Spleen (tissue), 7 donors: ENCODE measurements around the gene ELAPOR1.

Experiments used
- POLR2A ChIP-seq, 3 donors: fragments of 450-650 bp; IDR thresholded peaks; one replicate each; pipeline ENCODE4 v1.5.1; 2017; ENCODE audit warnings: antibody characterized with exemption in 3 of 3, mild to moderate bottlenecking in 1 of 3
- POLR2AphosphoS5 ChIP-seq, 3 donors: sonication (generic); formaldehyde crosslinking; IDR thresholded peaks; one replicate each; pipeline ENCODE4 v1.5.1; 2017; ENCODE audit warnings: antibody characterized with exemption in 3 of 3
- TF ChIP-seq, protein P1 (sequence below), 11 experiments: fragments of 200-600 bp in 7 of 11; fragments of 450-650 bp in 4 of 11; sonication (generic) in 4 of 11; IDR thresholded peaks in 8 of 11; conservative IDR thresholded peaks in 3 of 11; 1 replicate in 7 of 11; 2 replicates in 4 of 11; pipeline versions ENCODE4 v1.4.0 to v1.8.0; 2016 to 2021; ENCODE audit warnings: antibody characterized with exemption in 11 of 11, inconsistent platforms in 4 of 11, mild to moderate bottlenecking in 1 of 11
- donor health status: DM: no; HTN: no; CAD: no; lungs with moderate emphysema.
- donor health status: DM: no; HTN: no; CAD: no.
- donor health status: DM: no; HTN: no; CAD: no.

DNA sequence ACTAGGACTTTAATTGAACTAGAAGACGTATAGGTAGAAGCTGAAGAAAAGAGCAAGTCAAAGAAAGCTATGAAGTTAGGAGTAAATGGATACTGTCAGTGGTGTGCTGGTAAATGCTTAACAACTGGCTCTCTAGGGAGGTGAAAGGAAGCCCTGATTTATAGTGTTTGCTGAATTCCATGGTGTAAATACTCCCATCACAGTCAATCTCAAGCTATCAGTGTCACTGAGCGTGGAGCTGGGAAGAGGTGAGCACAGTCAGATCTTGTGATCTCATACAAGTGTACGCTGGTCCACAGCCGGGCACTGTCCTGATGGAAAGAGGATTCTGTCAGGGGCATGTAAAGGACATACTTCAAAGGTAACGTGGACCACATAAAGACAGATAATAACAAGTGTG lies 28.3 kb downstream of the ELAPOR1 start:
- TF ChIP-seq POLR2A (IDR thresholded peaks at IDR 0.05), result no peak
- TF ChIP-seq, protein P1, sequence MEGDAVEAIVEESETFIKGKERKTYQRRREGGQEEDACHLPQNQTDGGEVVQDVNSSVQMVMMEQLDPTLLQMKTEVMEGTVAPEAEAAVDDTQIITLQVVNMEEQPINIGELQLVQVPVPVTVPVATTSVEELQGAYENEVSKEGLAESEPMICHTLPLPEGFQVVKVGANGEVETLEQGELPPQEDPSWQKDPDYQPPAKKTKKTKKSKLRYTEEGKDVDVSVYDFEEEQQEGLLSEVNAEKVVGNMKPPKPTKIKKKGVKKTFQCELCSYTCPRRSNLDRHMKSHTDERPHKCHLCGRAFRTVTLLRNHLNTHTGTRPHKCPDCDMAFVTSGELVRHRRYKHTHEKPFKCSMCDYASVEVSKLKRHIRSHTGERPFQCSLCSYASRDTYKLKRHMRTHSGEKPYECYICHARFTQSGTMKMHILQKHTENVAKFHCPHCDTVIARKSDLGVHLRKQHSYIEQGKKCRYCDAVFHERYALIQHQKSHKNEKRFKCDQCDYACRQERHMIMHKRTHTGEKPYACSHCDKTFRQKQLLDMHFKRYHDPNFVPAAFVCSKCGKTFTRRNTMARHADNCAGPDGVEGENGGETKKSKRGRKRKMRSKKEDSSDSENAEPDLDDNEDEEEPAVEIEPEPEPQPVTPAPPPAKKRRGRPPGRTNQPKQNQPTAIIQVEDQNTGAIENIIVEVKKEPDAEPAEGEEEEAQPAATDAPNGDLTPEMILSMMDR (IDR thresholded peaks at IDR 0.05 in 8 of 11, conservative IDR thresholded peaks at IDR 0.05 in 3 of 11), result no peak
- no peak for TF ChIP-seq POLR2AphosphoS5 (IDR thresholded peaks at IDR 0.05)
